NT2/D1 (cell line): ENCODE measurements around the gene CRISPLD2.

Experiments used
- SUZ12 ChIP-seq: IDR thresholded peaks from 2 replicates; pipeline ENCODE4 v1.6.1; 2011; ENCODE audit not compliant: insufficient read length, insufficient read depth; ENCODE audit errors: extremely low read depth
- YY1 ChIP-seq: IDR thresholded peaks from 2 replicates; pipeline ENCODE4 v1.6.1; 2011; ENCODE audit not compliant: insufficient read length, insufficient read depth
- ZNF274 ChIP-seq: IDR thresholded peaks from 2 replicates; pipeline ENCODE4 v1.6.1; 2011; ENCODE audit warnings: mild to moderate bottlenecking, low read depth, low read length

GRCh38 chr16:84899414-84899813 lies 79.6 kb downstream of the CRISPLD2 start:
- TF ChIP-seq SUZ12 (no peak), YY1 (no peak), ZNF274 (no peak)
